HK-2 (cell line): Measurements from ENCODE around the gene RERE.
"Not testable (repeated sequence)": the region's sequence is repeated elsewhere in the genome, so short reads cannot be mapped to it uniquely, and the experiment has no call there.

ENCODE experiments used
- DNase-seq: peaks from one replicate; pipeline ENCODE4 v3.0.0-alpha.2; 2018; ENCODE audit not compliant: unreplicated experiment

RERE gene

DNA sequence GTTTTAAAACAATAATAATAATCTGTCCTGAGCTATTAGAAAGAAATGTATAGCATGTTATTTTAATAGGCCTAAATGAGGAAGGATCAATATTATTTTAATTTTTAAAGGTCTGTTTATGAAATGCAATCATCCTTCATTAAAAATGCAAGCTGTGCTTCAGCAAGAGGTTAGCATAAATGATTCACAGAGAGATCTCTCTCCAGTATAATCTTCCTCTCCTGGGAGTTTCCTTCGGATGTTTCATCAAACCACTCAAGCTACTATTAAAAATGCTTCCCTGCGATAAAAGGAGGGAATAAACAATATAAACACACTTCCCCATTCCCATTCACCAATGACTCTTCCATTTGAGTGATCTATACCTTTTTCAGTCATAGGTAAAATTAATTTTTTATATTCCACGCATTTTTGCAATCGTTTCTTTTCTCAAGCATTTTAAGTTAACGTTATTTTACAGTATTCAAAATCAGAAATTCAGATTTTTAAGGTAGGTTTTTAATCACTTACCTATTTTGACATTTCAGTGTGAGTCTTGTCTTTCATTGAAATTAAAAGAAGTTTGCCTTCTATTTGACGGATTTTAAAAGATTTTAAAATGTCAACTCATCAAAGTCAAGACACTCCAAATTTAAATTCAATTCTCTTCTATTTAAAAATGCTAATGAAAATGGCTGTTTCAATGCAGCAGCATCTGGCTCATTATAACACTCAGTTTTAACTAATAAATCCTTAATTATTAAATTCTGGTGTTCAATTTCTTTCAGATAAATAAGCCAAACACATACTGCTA lies 64.3 kb downstream of the RERE start:
- no peak for DNase-seq

DNA sequence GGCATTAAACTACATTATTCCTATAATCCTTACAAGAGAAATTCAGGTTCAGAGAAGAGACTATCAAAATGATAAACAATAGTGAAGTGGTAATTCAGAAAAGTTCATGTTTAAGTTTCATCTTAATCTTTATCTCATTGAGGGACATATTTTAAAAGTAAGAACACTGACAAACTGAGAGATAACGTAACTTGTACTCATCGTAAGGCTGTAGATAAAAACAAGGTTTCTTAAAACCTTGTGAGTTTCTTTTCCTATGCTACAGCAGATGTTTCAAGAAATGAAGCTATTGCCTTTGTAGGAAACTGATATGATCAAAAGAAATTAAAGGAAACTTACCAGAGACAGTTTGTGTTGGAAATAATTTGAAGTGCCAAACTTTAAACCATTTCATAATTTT lies 65.0 kb downstream of the RERE start:
- no peak for DNase-seq

- no peak for DNase-seq
These were observed 65.5 kb downstream of the RERE start for GRCh38 chr1:8751984-8752383.

DNA sequence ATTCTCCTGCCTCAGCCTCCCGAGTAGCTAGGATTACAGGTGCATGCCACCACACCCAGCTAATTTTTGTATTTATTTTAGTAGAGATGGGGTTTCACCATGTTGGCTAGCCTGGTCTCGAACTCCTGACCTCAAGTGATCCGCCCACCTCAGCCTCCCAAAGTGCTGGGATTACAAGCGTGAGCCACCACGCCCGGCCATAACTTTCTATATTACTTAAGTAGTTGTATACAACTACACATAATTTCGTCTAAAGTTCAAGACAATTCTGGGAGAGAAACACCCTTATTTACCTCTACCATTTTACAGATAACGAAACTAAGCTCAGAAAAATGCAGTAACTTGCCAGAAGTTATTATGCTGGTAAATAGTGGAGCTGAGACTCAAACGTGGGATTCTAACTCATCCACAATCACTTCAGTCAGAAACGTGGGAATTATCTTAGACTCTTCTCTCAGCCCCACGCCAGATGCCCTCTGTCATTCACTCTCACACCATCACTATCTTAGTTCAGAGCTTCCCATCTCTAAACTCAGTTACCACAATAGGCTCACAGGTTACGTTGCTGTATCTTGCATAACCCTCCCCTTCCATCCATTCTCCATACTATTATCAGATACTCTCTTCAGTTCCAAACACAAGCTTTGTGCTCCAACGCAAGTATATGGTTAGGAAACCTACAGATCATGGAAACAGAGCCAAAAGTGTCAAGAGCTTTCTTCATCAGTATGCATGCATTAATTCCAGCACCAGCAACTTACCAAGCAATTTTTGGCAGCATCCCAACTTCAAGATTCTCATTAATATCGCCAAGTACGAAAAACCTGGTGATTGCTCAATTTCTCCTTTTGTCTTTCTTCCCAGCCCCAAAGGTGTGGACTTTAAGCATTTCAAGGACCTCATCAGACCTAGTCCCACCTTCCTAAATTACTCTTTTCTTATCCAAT lies 69.3 kb downstream of the RERE start:
- no peak for DNase-seq

- DNase-seq = no peak
These were observed 70.9 kb downstream of the RERE start for GRCh38 chr1:8746554-8746953.

GRCh38 chr1:8745749-8746390 lies 71.6 kb downstream of the RERE start:
- DNase-seq = peak; percentile 21

DNA sequence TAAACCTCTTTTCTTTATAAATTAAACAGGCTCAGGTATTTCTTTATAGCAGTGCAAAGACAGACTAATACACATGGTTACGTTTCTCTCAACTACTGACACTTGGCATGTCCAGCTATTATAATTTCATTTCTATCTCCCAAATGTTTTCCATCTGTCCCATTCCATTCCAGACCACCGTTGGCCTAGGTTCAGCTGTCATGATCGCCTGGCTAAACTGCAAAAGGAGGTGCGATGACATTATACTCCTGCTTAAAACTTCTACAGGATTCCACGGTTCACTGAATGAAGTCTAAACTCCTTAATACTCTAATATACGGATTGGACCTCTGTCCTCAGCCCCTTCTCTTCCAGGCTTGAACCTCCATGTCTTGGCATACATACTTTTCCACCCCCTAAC lies 72.1 kb downstream of the RERE start:
- no peak for DNase-seq

- DNase-seq = no peak
These were observed 75.2 kb downstream of the RERE start for GRCh38 chr1:8742022-8742924.

GRCh38 chr1:8740034-8740449 lies 77.4 kb downstream of the RERE start:
- no peak for DNase-seq

DNA sequence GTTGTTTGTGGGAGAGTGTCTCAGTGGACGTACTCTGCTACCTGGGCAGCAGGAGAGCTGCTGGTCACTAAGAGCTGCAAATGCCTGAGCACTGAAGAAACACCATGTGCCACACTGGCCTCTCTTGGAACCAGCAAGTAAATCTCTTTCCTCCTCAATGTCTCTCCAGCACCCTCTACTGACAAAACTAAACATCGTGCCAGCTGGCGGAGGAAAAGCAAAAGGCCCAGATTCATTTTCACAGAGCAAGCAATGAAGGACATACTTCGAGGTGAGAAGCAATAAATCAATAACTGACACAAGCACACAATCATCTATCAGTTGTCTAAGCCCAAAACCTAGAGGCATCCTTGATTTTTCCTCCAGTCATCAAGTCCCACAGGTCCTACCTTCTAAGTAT lies 78.1 kb downstream of the RERE start:
- DNase-seq = no peak

DNA sequence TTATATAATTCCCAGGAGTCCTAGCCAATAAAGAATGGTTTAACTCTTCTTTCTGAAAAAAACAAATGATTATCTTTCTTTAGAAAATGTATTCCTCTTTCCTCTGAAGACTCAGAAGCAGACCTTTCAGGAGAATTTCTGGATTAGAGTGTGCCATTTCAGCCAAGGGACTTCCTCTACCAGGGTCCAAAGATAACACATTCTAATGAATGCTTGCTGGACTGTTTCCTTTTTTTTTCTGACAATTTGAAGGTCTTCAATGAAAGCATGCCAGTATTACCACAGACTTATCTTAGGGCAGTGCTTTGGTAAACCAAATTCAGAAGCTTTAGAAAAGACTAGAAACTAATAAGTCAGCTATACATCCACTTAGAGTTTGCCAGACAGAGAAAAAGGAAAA lies 80.5 kb downstream of the RERE start:
- no peak for DNase-seq

GRCh38 chr1:8733484-8733883 lies 84.0 kb downstream of the RERE start:
- DNase-seq = no peak

GRCh38 chr1:8731162-8731561 lies 86.3 kb downstream of the RERE start:
- no peak for DNase-seq

GRCh38 chr1:8728464-8728863 lies 89.0 kb downstream of the RERE start:
- DNase-seq = no peak

GRCh38 chr1:8727809-8728213 lies 89.6 kb downstream of the RERE start:
- no peak for DNase-seq

DNA sequence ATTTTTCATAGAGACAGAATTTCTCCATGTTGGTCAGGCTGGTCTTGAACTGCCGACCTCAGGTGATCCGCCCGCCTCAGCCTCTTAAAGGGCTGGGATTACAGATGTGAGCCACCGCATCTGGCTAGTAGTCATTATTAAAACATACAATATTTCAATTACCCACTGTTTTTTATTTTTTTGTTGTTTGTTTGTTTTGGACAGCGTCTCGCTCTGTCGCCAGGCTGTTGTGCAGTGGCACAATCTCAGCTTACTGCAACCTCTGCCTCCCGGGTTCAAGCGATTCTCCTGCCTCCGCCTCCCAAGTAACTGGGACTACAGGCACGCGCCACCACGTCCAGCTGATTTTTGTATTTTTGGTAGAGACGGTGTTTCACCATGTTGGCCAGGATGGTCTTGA lies 90.1 kb downstream of the RERE start:
- not testable (repeated sequence) for DNase-seq

- DNase-seq = not testable (repeated sequence)
These were observed 90.6 kb downstream of the RERE start for GRCh38 chr1:8726801-8727186.

- DNase-seq = no peak
These were observed 94.4 kb downstream of the RERE start for GRCh38 chr1:8723010-8723409.

DNA sequence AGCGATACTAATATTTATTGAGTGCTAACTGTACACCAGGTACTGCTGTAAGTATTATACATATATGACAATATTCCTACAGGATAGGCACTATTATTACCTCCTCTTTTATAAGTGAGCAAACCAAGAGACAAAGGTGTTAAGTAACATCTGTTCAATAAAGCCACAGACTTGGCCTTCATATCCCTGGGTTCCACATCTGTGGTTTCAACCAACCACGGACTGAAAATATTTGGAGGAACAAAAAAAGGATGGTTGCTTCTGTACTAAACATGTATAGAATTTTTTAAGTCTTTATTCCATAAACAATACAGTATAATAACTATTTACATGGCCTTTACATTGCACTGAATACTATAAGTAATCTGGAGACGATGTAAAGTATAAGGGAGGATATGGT lies 95.1 kb downstream of the RERE start:
- no peak for DNase-seq

GRCh38 chr1:8721679-8722324 lies 95.6 kb downstream of the RERE start:
- no peak for DNase-seq

GRCh38 chr1:8720347-8720746 lies 97.1 kb downstream of the RERE start:
- no peak for DNase-seq
